Effector CD4-positive, alpha-beta T cell (primary cell): ENCODE measurements around the gene DNTTIP2.
"Not testable (repeated sequence)": the region's sequence is repeated elsewhere in the genome, so short reads cannot be mapped to it uniquely, and the experiment has no call there.

Experiments
- DNase-seq: peaks from one replicate; pipeline ENCODE4 v3.0.0-alpha.2; 2020

DNTTIP2 gene

GRCh38 chr1:93841771-93842170, 37.2 kb downstream of the DNTTIP2 start:
- no peak for DNase-seq

DNA sequence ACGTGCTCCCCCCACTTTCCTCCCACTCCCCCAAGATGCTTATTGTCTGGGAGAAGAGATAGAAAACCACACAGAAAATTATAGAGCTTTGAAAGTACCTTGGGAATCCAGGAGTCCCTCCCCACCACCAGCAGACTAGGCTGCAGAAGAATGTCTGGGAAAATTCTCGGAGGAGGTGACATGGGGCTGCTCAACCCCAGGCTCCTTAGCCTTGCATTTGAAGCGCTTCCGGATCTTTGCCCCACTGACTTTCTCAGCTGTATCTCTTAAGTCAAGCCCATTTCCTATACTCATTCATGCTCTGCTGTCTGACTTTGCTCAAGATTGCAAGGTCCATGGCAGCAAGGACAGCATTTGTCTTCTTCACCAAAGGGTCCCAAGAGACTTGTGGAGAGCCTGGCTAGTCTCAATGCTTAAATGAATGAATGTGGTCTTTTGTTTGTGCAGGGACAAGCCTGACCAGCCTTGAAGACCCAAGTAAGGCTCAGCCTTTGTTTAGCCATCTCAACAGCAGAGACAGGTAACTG, 38.0 kb downstream of the DNTTIP2 start:
- DNase-seq: no peak

- DNase-seq: no peak
Observed at GRCh38 chr1:93839753-93840152, 39.3 kb downstream of the DNTTIP2 start.

- no peak for DNase-seq
Observed at GRCh38 chr1:93839307-93839706, 39.7 kb downstream of the DNTTIP2 start.

GRCh38 chr1:93837961-93838360, 41.0 kb downstream of the DNTTIP2 start:
- DNase-seq: no peak

DNA sequence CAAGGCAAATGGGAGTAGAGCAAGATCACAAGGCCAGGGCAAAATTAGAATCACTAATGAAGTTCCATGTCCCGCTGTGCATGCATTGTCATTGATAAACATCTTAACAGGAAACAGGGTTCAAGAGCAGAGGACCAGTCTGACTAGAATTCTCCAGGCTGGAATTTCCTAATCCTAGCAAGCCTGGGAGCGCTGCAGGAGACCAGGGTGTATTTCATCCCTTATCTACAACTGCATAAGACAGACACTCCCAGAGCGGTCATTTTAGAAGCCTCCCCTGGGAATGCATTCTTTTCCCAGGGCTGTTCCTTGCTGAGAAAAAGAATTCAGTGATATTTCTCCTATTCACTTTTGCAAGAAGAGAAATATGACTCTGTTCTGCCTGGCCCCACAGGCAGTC, 45.7 kb downstream of the DNTTIP2 start:
- DNase-seq: not testable (repeated sequence)

- no peak for DNase-seq
Observed at GRCh38 chr1:93829061-93829460, 49.9 kb downstream of the DNTTIP2 start.

DNA sequence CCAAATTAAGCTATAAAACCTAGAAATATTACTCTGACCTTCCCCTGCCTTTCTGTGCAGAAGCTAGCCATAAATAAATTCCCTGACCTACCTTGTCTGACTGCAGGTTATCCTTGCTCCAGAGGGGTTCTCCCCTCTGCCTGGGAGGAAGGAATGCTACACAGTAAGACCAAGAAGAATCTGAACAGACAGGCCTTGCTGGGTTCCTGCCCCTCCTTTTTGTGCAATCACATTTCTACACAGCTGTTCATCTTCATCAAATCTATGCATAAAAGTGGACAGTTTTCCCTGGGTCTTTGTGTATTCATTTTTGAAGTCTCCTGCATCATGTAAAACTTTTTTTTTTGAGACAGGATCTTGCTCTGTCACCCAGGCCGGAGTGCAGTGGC, 50.6 kb downstream of the DNTTIP2 start:
- DNase-seq: no peak

GRCh38 chr1:93827633-93828366, 51.2 kb downstream of the DNTTIP2 start:
- DNase-seq: no peak

DNA sequence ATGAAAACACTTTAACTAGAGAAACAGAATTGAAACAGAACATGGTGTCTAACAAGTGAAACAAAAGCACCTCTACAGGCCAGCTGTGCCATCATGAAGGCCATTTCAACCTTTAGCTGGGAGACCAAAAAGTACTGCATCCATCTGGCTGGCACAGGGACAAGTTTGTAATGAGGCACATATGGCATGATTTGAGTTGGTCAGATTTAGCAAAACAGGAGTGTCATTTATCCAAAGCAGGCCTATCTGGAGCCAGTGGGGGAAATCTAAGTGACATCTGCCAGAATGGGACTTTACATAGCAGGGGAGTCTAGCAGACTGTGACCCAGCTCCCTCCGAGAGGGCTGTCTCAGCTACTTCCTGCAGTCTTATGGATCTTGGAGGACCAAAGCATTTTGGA, 51.9 kb downstream of the DNTTIP2 start:
- DNase-seq: no peak

DNA sequence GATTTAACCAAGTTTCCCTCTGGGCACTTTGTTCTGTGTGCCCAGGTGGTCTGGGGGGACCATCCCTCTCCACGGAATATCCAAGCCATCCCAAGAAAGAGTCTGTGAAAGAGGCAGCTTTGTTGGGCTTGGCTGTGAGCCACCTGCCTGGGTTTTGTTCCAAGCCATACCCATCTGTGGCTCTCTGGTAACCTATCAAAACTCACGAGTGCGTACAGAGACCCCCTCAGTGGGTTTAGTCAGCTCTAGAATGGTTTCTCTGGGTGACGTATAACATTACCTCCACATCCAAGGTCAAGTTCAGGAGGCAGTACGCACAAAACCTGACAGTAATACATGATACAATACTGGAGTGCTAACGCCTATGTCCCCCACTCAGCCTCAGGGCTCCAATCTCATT, 54.2 kb downstream of the DNTTIP2 start:
- DNase-seq: no peak

GRCh38 chr1:93822730-93823425, 56.1 kb downstream of the DNTTIP2 start:
- DNase-seq: no peak

- DNase-seq: no peak
Observed at GRCh38 chr1:93821423-93822144, 57.4 kb downstream of the DNTTIP2 start.

- DNase-seq: no peak
Observed at GRCh38 chr1:93820554-93821422, 58.2 kb downstream of the DNTTIP2 start.

DNA sequence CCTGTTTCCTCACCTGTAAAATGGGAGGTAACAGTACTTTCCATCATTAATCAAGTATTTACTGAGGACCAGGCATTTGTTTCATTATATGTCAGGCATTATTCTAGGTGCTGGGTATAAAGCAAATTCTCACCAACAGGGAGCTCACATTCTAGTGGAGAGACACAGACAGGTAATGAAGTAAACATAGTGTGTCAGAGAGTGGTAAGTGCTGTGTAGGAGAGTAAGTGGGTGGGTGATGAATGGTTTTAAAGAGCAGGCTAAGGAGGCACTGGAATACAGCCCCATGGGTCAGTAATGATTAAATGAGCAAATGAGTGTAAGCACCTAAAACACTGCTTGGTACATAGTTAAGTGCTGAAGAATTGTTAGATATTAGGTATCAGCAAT, 60.4 kb downstream of the DNTTIP2 start:
- DNase-seq: no peak

- DNase-seq: no peak
Observed at GRCh38 chr1:93817819-93818569, 61.0 kb downstream of the DNTTIP2 start.

GRCh38 chr1:93816970-93817678, 61.9 kb downstream of the DNTTIP2 start:
- no peak for DNase-seq
